ENCODE results near the gene ASCC3. TPM values are rescaled to one million over a fixed set of nuclear protein-coding genes. Genes with fewer than 3 reads are reported as not detected.

The ASCC3 gene
- total RNA-seq, 4 donors from 2014 or later, result 15.7 to 39.9 (median 29.3) TPM

DNA sequence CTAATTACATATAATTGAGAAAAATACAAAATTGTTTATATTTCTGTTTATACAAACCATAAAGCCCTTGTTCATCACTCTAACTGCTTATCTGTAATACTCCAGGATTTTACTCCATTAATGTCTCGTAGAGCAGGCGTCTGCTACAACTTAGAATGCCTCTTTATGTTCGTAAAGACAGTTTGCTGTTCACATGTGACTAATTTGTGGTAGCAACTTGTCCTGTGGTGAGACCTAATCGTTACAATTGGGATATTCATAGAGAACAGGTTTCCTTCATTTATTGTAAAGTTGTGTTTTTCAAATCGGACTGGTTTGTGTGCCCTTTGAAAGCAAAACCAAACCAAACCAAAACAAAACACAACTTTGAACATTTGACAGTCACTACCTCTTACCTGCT, 149.7 kb downstream of the ASCC3 start:
- no peak overlapping the region for H3K4me3 ChIP-seq
- TF ChIP-seq POLR2A (IDR thresholded peaks at IDR 0.05) (no peak), EP300 (IDR thresholded peaks at IDR 0.05; ENCODE audit: low read depth) (no peak), POLR2AphosphoS5 (IDR thresholded peaks at IDR 0.05) (no peak)
- TF ChIP-seq, protein P1, sequence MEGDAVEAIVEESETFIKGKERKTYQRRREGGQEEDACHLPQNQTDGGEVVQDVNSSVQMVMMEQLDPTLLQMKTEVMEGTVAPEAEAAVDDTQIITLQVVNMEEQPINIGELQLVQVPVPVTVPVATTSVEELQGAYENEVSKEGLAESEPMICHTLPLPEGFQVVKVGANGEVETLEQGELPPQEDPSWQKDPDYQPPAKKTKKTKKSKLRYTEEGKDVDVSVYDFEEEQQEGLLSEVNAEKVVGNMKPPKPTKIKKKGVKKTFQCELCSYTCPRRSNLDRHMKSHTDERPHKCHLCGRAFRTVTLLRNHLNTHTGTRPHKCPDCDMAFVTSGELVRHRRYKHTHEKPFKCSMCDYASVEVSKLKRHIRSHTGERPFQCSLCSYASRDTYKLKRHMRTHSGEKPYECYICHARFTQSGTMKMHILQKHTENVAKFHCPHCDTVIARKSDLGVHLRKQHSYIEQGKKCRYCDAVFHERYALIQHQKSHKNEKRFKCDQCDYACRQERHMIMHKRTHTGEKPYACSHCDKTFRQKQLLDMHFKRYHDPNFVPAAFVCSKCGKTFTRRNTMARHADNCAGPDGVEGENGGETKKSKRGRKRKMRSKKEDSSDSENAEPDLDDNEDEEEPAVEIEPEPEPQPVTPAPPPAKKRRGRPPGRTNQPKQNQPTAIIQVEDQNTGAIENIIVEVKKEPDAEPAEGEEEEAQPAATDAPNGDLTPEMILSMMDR (IDR thresholded peaks at IDR 0.05), result no peak
- H3K27me3 ChIP-seq, result no peaks in the 10 kb centered on the region
- DNase-seq, result no peak
- intact Hi-C loops (cut with DNase I; ENCODE audit: low total_unique reads), result no loop called here
- no peak overlapping the region for H3K27ac ChIP-seq
- no peaks in the 10 kb centered on the region for H3K36me3 ChIP-seq
- H3K4me1 ChIP-seq, result peaks cover 0 to 9% (median 0%) of the 10 kb centered on the region in 4 donors
- WGBS, 2 donors (ENCODE audit: low coverage in 1 of 2), result 82 to 84% methylated on average over 5 of the region's 5 CpGs
- in situ Hi-C loops (cut with MboI; ENCODE audit: low pct_ligation_motif_present in 1 of 4, low pct_unique_long_range_greater_than_20kb in 1 of 4, low sequenced_read_pairs in 3 of 4), result no loop called here
- no peaks in the 10 kb centered on the region for H3K9me3 ChIP-seq

DNA sequence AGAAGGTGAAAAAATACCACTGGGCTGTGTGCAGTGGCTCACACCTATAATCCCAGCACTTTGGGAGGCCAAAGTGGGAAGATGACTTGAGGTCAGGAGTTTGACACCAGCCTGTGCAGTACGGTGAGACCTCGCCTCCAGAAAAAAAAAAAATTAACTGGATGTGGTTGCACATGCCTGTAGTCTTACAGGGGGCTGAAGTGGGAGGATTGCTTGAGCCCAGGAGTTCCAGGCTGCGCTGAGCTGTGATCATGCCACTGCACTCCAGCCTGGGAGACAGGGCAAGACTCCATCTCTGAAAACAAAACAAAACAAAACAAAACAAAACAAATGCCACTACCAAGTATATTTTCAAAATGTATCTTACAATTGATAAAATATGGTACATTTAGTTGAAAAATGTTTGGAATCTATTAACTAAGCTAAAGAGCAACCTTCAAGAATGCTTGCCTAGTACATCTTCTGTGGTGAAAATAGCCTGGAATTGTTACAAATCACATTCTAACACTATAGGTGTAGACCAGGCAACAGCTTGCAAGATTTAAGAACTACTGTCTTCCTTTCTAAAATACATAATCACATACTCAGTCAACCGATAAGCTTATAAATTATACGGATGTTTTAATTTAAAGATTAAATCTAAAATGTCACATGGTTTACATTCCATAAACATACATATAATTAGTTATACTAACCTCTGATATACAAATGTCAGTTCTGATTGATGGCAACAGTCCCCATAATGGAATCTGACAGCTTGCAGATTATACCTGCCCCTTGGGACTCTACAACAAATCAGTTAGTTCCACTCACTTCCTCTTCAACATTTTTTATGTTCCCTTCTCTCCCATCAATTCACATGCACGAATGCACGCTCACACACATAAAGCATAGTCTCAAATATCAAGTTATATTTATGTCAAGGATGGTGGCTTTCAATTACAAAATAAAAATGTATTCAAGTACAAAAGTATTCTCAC, 150.8 kb downstream of the ASCC3 start:
- Histone ChIP-seq H3K4me1 (peaks cover 0 to 9% (median 0%) of the 10 kb centered on the region in 4 donors), H3K36me3 (no peaks in the 10 kb centered on the region), H3K27me3 (no peaks in the 10 kb centered on the region), H3K4me3 (no peak overlapping the region), H3K27ac (no peak overlapping the region), H3K9me3 (no peaks in the 10 kb centered on the region)
- no peak for TF ChIP-seq EP300 (IDR thresholded peaks at IDR 0.05; ENCODE audit: low read depth)
- TF ChIP-seq POLR2A (IDR thresholded peaks at IDR 0.05), result no peak
- no peak for TF ChIP-seq POLR2AphosphoS5 (IDR thresholded peaks at IDR 0.05)
- TF ChIP-seq, protein P1 (IDR thresholded peaks at IDR 0.05), result no peak
- DNase-seq, result no peak
- intact Hi-C loops (cut with DNase I; ENCODE audit: low total_unique reads) (no loop called here), in situ Hi-C loops (cut with MboI; ENCODE audit: low pct_ligation_motif_present in 1 of 4, low pct_unique_long_range_greater_than_20kb in 1 of 4, low sequenced_read_pairs in 3 of 4) (no loop called here)
- 63 to 70% methylated on average over 6 to 7 of the region's 7 CpGs for WGBS, 2 donors (ENCODE audit: low coverage in 1 of 2)

- no peaks in the 10 kb centered on the region for H3K27me3 ChIP-seq
- WGBS, 2 donors (ENCODE audit: low coverage in 1 of 2), result 36 to 64% methylated on average over 1 of the region's 1 CpG
- H3K4me1 ChIP-seq, result peaks cover 0 to 9% (median 0%) of the 10 kb centered on the region in 4 donors
- H3K27ac ChIP-seq, result no peak overlapping the region
- H3K36me3 ChIP-seq, result peaks cover 0 to 9% (median 3%) of the 10 kb centered on the region in 4 donors
- H3K4me3 ChIP-seq, result no peak overlapping the region
- no peak for DNase-seq
- TF ChIP-seq EP300 (IDR thresholded peaks at IDR 0.05; ENCODE audit: low read depth) (no peak), POLR2A (IDR thresholded peaks at IDR 0.05) (no peak), POLR2AphosphoS5 (IDR thresholded peaks at IDR 0.05) (no peak)
- TF ChIP-seq, protein P1 (IDR thresholded peaks at IDR 0.05), result no peak
- intact Hi-C loops (cut with DNase I; ENCODE audit: low total_unique reads), result no loop called here
- in situ Hi-C loops (cut with MboI; ENCODE audit: low pct_ligation_motif_present in 1 of 4, low pct_unique_long_range_greater_than_20kb in 1 of 4, low sequenced_read_pairs in 3 of 4), result no loop called here
- H3K9me3 ChIP-seq, result no peaks in the 10 kb centered on the region
Measured at GRCh38 chr6:100726666-100727065, 154.5 kb downstream of the ASCC3 start.

- Histone ChIP-seq H3K9me3 (no peaks in the 10 kb centered on the region), H3K36me3 (peaks cover 0 to 9% (median 3%) of the 10 kb centered on the region in 4 donors), H3K27me3 (no peaks in the 10 kb centered on the region), H3K4me3 (no peak overlapping the region), H3K27ac (no peak overlapping the region), H3K4me1 (peaks cover 0 to 14% (median 1%) of the 10 kb centered on the region in 4 donors)
- DNase-seq, result no peak
- intact Hi-C loops (cut with DNase I; ENCODE audit: low total_unique reads), result no loop called here
- in situ Hi-C loops (cut with MboI; ENCODE audit: low pct_ligation_motif_present in 1 of 4, low pct_unique_long_range_greater_than_20kb in 1 of 4, low sequenced_read_pairs in 3 of 4), result no loop called here
- 78 to 86% methylated on average over 3 to 5 of the region's 5 CpGs for WGBS, 2 donors (ENCODE audit: low coverage in 1 of 2)
- TF ChIP-seq POLR2AphosphoS5 (IDR thresholded peaks at IDR 0.05), result no peak
- TF ChIP-seq EP300 (IDR thresholded peaks at IDR 0.05; ENCODE audit: low read depth), result no peak
- TF ChIP-seq POLR2A (IDR thresholded peaks at IDR 0.05), result no peak
- TF ChIP-seq, protein P1 (IDR thresholded peaks at IDR 0.05), result no peak
Measured at GRCh38 chr6:100724696-100725095, 156.4 kb downstream of the ASCC3 start.

All from transverse colon (tissue), 4 donors.